ENCODE measurements around the gene PASK. TPM values are rescaled to one million over a fixed set of nuclear protein-coding genes. Genes with fewer than 3 reads are reported as not detected.

Gene PASK
- total RNA-seq, 1 experiment from 2014 or later, result 45.8 TPM

DNA sequence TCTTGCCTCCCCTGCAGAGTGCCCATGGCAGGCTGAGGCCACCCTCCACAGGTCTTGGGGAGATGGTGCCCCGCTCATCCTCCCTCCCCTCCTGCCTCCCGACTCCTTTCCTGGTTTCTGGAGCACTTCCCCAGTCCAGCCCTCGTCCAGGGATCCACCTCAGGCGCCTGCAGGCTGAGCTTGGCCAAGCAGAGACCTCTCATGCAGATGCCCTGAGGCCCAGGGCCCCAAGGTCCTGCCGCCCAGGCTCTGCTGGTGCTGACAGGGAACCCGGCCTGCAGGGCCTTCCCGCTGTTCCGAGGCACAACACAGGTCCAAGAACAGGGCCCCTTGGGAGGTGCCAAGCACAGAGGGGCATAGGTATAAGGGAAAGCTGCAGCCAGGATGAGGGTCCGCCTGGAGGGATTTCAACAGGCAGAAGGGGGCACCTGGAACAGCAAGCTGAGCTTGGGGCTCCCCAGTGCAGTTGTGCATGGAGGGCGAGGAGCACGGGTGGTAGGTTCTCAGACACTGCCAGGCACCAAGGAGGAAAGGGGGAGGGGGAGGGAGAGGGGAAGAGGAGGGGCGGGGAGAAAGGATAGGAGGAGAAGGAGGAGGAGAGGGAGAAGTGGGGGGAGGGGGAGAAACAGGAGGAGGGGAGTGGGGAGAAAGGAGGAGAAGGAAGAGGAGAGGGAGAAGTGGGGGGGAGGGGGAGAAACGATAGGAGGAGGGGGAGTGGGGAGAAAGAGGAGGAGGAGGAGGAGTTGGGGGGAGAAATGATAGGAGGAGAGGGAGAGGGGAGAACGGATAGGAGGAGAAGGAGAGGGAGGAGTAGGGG is 38.0 kb upstream of the PASK start:
- H3K9me2 ChIP-seq (ENCODE audit: insufficient read depth), result no peaks in the 10 kb centered on the region
- no peak for TF ChIP-seq ELF1 (IDR thresholded peaks at IDR 0.05; ENCODE audit: borderline replicate concordance, low read depth)
- no peak for TF ChIP-seq TCF7L2 (IDR thresholded peaks at IDR 0.05; ENCODE audit: borderline replicate concordance, extremely low read depth, insufficient read depth, insufficient read length)
- no peak for TF ChIP-seq YY1 (IDR thresholded peaks at IDR 0.05; ENCODE audit: extremely low read depth, insufficient replicate concordance, low read depth, low read length)
- TF ChIP-seq CBX3 (IDR thresholded peaks at IDR 0.05; ENCODE audit: low read depth), result no peak
- TF ChIP-seq FOSL1 (IDR thresholded peaks at IDR 0.05; ENCODE audit: low read depth), result no peak
- TF ChIP-seq CEBPB (IDR thresholded peaks at IDR 0.05; ENCODE audit: low read depth), result no peak
- no peak for TF ChIP-seq EZH2phosphoT487 (IDR thresholded peaks at IDR 0.05; ENCODE audit: borderline replicate concordance)
- TF ChIP-seq REST (IDR thresholded peaks at IDR 0.05; ENCODE audit: low read depth), result no peak
- TF ChIP-seq RAD21 (IDR thresholded peaks at IDR 0.05; ENCODE audit: low read depth), result no peak
- TF ChIP-seq POLR2AphosphoS5 (IDR thresholded peaks at IDR 0.05; ENCODE audit: low read depth, low read length), result no peak
- H3K4me1 ChIP-seq (ENCODE audit: control insufficient read depth in 1 of 2, insufficient read depth in 2 of 2, low read length in 2 of 2), result no peaks in the 10 kb centered on the region
- H3K9ac ChIP-seq (ENCODE audit: low read length), result no peak overlapping the region
- no peak overlapping the region for H3K4me3 ChIP-seq (replicated peaks in 1 of 2; ENCODE audit: low read depth in 1 of 2, low read length in 2 of 2)
- BruUV-seq (replicated peaks), result no TSS peak
- no peaks in the 10 kb centered on the region for H3K27me3 ChIP-seq (ENCODE audit: insufficient read depth, low read length)
- H3K36me3 ChIP-seq (ENCODE audit: control insufficient read depth in 1 of 2, insufficient read depth in 2 of 2, low read length in 2 of 2), result no peaks in the 10 kb centered on the region
- no peaks in the 10 kb centered on the region for H4K20me1 ChIP-seq (ENCODE audit: insufficient read depth)
- H3K9me3 ChIP-seq (ENCODE audit: control insufficient read depth in 1 of 2, insufficient read depth in 1 of 2, low read depth in 1 of 2, low read length in 2 of 2), result no peaks in the 10 kb centered on the region
- H3K79me2 ChIP-seq (ENCODE audit: insufficient read depth, low read length), result no peaks in the 10 kb centered on the region
- ChIA-PET CTCF (no interaction called here), RAD21 (ENCODE audit: low non-redundant PET in 1 of 2, low total read pairs in 2 of 2, uncharacterized antibody in 2 of 2, unreplicated experiment in 2 of 2) (no interaction called here), POLR2A (no interaction called here)
- intact Hi-C loops (cut with micrococcal nuclease), result no loop called here
- no peak overlapping the region for H3K27ac ChIP-seq (ENCODE audit: low read depth, low read length)
- H3K4me2 ChIP-seq (ENCODE audit: low read length), result no peak overlapping the region
- ATAC-seq (no peak), DNase-seq (ENCODE audit: low read depth, low spot score) (no peak)
- no peak overlapping the region for H2AFZ ChIP-seq (ENCODE audit: low read depth, low read length, poor library complexity, severe bottlenecking)

Data from HCT116 (cell line).